ENCODE data around the gene GLDN.
"Not testable (repeated sequence)": the region's sequence is repeated elsewhere in the genome, so short reads cannot be mapped to it uniquely, and the experiment has no call there.

The GLDN gene

GRCh38 chr15:51443282-51443914 is 101.9 kb downstream of the GLDN start:
- no peak for DNase-seq (ENCODE audit: low read depth in 2 of 2, low spot score in 1 of 2)

GRCh38 chr15:51444112-51444511 is 102.7 kb downstream of the GLDN start:
- DNase-seq (ENCODE audit: low read depth in 2 of 2, low spot score in 1 of 2) = no peak

GRCh38 chr15:51444807-51445206 is 103.4 kb downstream of the GLDN start:
- no peak for DNase-seq (ENCODE audit: low read depth in 2 of 2, low spot score in 1 of 2)

- DNase-seq (ENCODE audit: low read depth in 2 of 2, low spot score in 1 of 2) = not testable (repeated sequence)
Measured at GRCh38 chr15:51446029-51446744, 104.7 kb downstream of the GLDN start.

GRCh38 chr15:51447855-51448621 is 106.6 kb downstream of the GLDN start:
- no peak for DNase-seq (ENCODE audit: low read depth in 2 of 2, low spot score in 1 of 2)

GRCh38 chr15:51448622-51449399 is 107.4 kb downstream of the GLDN start:
- DNase-seq (ENCODE audit: low read depth in 2 of 2, low spot score in 1 of 2) = no peak

GRCh38 chr15:51450001-51450400 is 108.5 kb downstream of the GLDN start:
- DNase-seq (ENCODE audit: low read depth in 2 of 2, low spot score in 1 of 2) = no peak

Measured in stimulated activated CD8-positive, alpha-beta memory T cell treated with anti-CD3 and anti-CD28 coated beads, Interleukin-4, amount 100 ng/mL, for 4 hours (primary cell).